WTC11 (cell line): ENCODE measurements around the gene CHN1.

ENCODE experiments used
- ELF4 ChIP-seq: sonication (generic); formaldehyde crosslinking; IDR thresholded peaks from 2 replicates; pipeline ENCODE4 v1.8.1; 2022; ENCODE audit warnings: low read depth, mild to moderate bottlenecking, moderate library complexity, missing genetic modification reagents
- SP1 ChIP-seq: sonication (generic); formaldehyde crosslinking; conservative IDR thresholded peaks from 2 replicates; pipeline ENCODE4 v1.8.1; 2022; ENCODE audit warnings: missing genetic modification reagents
- TCF7 ChIP-seq: sonication (generic); formaldehyde crosslinking; IDR thresholded peaks from 2 replicates; pipeline ENCODE4 v1.8.0; 2022; ENCODE audit warnings: mild to moderate bottlenecking, low read depth, missing genetic modification reagents, moderate library complexity
- USF2 ChIP-seq: sonication (generic); formaldehyde crosslinking; IDR thresholded peaks from 2 replicates; pipeline ENCODE4 v1.8.1; 2023; ENCODE audit warnings: mild to moderate bottlenecking, missing genetic modification reagents, moderate library complexity
- TF ChIP-seq, protein P1 (sequence below): fragments of 200-600 bp; IDR thresholded peaks from 2 replicates; pipeline ENCODE4 v1.8.0; 2022; ENCODE audit warnings: antibody characterized with exemption
- TF ChIP-seq, protein P2 (sequence below): sonication (generic); formaldehyde crosslinking; IDR thresholded peaks from 2 replicates; pipeline ENCODE4 v1.8.0; 2022; ENCODE audit warnings: mild to moderate bottlenecking, missing genetic modification reagents
- TF ChIP-seq, protein P3 (sequence below): sonication (generic); formaldehyde crosslinking; IDR thresholded peaks from 2 replicates; pipeline ENCODE4 v1.8.1; 2023; ENCODE audit warnings: mild to moderate bottlenecking, missing genetic modification reagents

GRCh38 chr2:174752403-174753037 lies 252.7 kb downstream of the CHN1 start:
- TF ChIP-seq SP1, result no peak
- no peak for TF ChIP-seq USF2
- TF ChIP-seq, protein P1, sequence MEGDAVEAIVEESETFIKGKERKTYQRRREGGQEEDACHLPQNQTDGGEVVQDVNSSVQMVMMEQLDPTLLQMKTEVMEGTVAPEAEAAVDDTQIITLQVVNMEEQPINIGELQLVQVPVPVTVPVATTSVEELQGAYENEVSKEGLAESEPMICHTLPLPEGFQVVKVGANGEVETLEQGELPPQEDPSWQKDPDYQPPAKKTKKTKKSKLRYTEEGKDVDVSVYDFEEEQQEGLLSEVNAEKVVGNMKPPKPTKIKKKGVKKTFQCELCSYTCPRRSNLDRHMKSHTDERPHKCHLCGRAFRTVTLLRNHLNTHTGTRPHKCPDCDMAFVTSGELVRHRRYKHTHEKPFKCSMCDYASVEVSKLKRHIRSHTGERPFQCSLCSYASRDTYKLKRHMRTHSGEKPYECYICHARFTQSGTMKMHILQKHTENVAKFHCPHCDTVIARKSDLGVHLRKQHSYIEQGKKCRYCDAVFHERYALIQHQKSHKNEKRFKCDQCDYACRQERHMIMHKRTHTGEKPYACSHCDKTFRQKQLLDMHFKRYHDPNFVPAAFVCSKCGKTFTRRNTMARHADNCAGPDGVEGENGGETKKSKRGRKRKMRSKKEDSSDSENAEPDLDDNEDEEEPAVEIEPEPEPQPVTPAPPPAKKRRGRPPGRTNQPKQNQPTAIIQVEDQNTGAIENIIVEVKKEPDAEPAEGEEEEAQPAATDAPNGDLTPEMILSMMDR, result no peak
- no peak for TF ChIP-seq TCF7 (CRISPR knock-in tag)
- TF ChIP-seq ELF4 (CRISPR knock-in tag), result no peak
- TF ChIP-seq, protein P2, sequence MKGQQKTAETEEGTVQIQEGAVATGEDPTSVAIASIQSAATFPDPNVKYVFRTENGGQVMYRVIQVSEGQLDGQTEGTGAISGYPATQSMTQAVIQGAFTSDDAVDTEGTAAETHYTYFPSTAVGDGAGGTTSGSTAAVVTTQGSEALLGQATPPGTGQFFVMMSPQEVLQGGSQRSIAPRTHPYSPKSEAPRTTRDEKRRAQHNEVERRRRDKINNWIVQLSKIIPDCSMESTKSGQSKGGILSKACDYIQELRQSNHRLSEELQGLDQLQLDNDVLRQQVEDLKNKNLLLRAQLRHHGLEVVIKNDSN (CRISPR knock-in tag), result no peak
- TF ChIP-seq, protein P3, sequence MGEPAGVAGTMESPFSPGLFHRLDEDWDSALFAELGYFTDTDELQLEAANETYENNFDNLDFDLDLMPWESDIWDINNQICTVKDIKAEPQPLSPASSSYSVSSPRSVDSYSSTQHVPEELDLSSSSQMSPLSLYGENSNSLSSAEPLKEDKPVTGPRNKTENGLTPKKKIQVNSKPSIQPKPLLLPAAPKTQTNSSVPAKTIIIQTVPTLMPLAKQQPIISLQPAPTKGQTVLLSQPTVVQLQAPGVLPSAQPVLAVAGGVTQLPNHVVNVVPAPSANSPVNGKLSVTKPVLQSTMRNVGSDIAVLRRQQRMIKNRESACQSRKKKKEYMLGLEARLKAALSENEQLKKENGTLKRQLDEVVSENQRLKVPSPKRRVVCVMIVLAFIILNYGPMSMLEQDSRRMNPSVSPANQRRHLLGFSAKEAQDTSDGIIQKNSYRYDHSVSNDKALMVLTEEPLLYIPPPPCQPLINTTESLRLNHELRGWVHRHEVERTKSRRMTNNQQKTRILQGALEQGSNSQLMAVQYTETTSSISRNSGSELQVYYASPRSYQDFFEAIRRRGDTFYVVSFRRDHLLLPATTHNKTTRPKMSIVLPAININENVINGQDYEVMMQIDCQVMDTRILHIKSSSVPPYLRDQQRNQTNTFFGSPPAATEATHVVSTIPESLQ, result no peak
